MM.1S (cell line): ENCODE measurements around the gene FAM107B.

ENCODE experiments used
- CTCF ChIP-seq: fragments of 300-600 bp; sonication (generic); IDR thresholded peaks from 2 replicates; pipeline ENCODE4 v1.5.1; 2016; ENCODE audit warnings: antibody characterized with exemption, low read length, mixed read lengths
- EZH2phosphoT487 ChIP-seq: fragments of 300-600 bp; sonication (generic); IDR thresholded peaks from 2 replicates; pipeline ENCODE4 v1.6.1; 2018; ENCODE audit warnings: antibody characterized with exemption, low read length

GRCh38 chr10:14584661-14585060 lies 190.0 kb downstream of the FAM107B start:
- no peak for TF ChIP-seq CTCF
- no peak for TF ChIP-seq EZH2phosphoT487
